Neural crest cell (in vitro differentiated cells): ENCODE results near the gene SCN7A. TPM values are rescaled to one million over a fixed set of nuclear protein-coding genes. Genes with fewer than 3 reads are reported as not detected.
"Not testable (repeated sequence)": the region's sequence is repeated elsewhere in the genome, so short reads cannot be mapped to it uniquely, and the experiment has no call there.

Experiments
- DNase-seq: peaks from one replicate; pipeline ENCODE4 v3.0.0; 2021; ENCODE audit warnings: low read depth, mixed read lengths, low spot score
- H3K27ac Mint-ChIP-seq: one replicate; pipeline ENCODE4 v1.8.0; 2021; ENCODE audit warnings: mild to moderate bottlenecking, mixed read lengths; ENCODE audit not compliant: unreplicated experiment
- H3K27me3 Mint-ChIP-seq: 2 replicates; pipeline ENCODE4 v1.8.0; 2021; ENCODE audit warnings: low read depth, mild to moderate bottlenecking, mixed read lengths
- H3K36me3 Mint-ChIP-seq: 2 replicates; pipeline ENCODE4 v1.8.0; 2021; ENCODE audit warnings: low read depth, mild to moderate bottlenecking, mixed read lengths
- H3K4me1 Mint-ChIP-seq: 2 replicates; pipeline ENCODE4 v1.8.0; 2021; ENCODE audit warnings: mixed read lengths
- H3K4me3 Mint-ChIP-seq: one replicate; pipeline ENCODE4 v1.8.0; 2021; ENCODE audit warnings: mild to moderate bottlenecking, mixed read lengths
- H3K9me3 Mint-ChIP-seq: 2 replicates; pipeline ENCODE4 v1.8.0; 2021; ENCODE audit warnings: mixed read lengths
- total RNA-seq: library from RNA; stranded (reverse); gene quantifications from 2 replicates; pipeline ENCODE4 v1.2.1, GENCODE V29; 2021
- TF ChIP-seq, protein P1 (sequence below): fragments of 200-600 bp; sonication (generic); conservative IDR thresholded peaks from 2 replicates; pipeline ENCODE4 v1.5.0; 2021; ENCODE audit warnings: antibody characterized with exemption, mild to moderate bottlenecking

SCN7A gene
- total RNA-seq, 1 donor from 2014 or later, result 0.40 TPM

DNA sequence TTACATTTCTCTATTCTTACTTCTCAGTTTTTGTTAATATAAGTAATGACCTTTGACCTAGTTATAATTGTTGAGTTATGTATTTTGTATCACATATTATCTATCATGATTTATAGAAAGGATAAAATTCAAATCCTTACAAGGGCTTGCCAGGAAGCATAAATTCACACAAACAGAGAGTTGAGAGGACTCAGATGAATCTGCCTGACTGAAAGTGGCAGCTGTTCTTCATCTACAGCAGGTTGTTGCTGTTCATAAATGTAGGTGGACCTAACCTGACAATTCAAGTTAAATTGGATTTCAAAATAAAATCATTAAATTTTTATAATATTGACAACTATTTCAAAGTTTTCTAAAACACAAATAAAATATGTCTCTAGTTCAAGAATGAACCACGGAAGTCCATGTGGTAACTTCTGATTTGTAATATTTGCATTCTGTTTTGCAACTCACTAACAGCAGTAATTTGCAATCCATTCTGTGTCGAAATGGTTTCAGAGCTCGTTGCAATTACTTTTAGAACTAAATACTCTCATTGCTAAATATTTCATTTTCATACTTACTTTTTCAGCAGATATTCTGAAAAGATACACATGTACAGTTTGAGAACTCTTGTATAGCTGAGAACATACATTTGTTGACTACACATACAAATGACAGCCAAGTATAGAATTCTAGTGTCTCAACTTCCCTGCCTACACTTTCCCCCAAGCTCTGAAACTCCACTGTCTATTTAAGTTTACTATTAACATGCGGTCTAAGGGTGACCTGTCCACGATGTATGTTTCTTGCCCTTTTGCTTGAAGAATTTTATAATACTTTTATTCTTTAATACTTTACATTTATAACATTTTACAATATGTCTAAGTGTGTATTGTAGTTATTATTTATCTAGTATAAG is 25.7 kb downstream of the SCN7A start:
- DNase-seq, result no peak
- Mint-ChIP-seq H3K9me3 (no peaks in the 10 kb centered on the region), H3K4me3 (no peak overlapping the region), H3K4me1 (no peaks in the 10 kb centered on the region), H3K36me3 (no peaks in the 10 kb centered on the region), H3K27ac (no peak overlapping the region), H3K27me3 (no peaks in the 10 kb centered on the region)
- TF ChIP-seq, protein P1, sequence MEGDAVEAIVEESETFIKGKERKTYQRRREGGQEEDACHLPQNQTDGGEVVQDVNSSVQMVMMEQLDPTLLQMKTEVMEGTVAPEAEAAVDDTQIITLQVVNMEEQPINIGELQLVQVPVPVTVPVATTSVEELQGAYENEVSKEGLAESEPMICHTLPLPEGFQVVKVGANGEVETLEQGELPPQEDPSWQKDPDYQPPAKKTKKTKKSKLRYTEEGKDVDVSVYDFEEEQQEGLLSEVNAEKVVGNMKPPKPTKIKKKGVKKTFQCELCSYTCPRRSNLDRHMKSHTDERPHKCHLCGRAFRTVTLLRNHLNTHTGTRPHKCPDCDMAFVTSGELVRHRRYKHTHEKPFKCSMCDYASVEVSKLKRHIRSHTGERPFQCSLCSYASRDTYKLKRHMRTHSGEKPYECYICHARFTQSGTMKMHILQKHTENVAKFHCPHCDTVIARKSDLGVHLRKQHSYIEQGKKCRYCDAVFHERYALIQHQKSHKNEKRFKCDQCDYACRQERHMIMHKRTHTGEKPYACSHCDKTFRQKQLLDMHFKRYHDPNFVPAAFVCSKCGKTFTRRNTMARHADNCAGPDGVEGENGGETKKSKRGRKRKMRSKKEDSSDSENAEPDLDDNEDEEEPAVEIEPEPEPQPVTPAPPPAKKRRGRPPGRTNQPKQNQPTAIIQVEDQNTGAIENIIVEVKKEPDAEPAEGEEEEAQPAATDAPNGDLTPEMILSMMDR, result no peak

DNA sequence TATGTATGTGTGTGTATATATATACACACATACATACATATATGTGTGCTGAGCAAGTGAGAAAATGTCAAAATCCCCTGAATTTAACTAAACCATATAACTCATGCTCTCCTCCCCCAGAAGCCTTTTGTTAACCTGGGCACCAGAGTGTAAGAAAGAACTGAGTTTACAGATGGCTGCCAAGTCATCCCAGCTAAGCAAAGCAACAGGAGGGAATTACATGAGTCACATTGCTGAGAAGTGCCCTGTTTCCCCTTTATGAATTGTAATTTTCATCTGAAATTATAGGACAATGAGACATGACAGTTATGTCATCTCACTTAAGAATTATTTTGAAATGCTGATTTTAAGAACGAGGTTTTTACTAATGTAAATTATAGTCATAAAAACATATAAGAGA is 29.9 kb downstream of the SCN7A start:
- Mint-ChIP-seq H3K36me3 (no peaks in the 10 kb centered on the region), H3K9me3 (no peaks in the 10 kb centered on the region), H3K27me3 (no peaks in the 10 kb centered on the region), H3K27ac (no peak overlapping the region), H3K4me1 (no peaks in the 10 kb centered on the region), H3K4me3 (no peak overlapping the region)
- DNase-seq, result no peak
- TF ChIP-seq, protein P1, result no peak

DNA sequence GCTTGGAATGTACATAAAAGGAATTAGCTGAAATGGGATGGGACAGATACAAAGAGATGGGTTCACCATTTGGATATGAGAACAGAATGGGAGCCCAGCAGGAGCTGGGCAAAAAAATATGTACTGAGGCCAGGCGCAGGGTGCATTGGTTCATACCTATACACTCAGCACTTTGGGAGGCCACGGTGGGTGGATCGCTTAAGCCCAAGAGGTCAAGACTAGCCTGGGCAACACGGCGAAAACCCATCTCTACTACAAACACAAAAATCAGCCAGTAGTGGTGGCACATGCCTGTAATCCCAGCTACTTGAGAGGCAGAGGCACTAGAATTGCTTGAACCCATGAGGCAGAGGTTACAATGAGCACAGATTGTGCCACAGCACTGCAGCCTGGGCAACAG is 30.4 kb downstream of the SCN7A start:
- H3K4me3 Mint-ChIP-seq, result no peak overlapping the region
- DNase-seq, result no peak
- no peaks in the 10 kb centered on the region for H3K9me3 Mint-ChIP-seq
- TF ChIP-seq, protein P1, result no peak
- H3K27ac Mint-ChIP-seq, result no peak overlapping the region
- no peaks in the 10 kb centered on the region for H3K4me1 Mint-ChIP-seq
- H3K27me3 Mint-ChIP-seq, result no peaks in the 10 kb centered on the region
- no peaks in the 10 kb centered on the region for H3K36me3 Mint-ChIP-seq

DNA sequence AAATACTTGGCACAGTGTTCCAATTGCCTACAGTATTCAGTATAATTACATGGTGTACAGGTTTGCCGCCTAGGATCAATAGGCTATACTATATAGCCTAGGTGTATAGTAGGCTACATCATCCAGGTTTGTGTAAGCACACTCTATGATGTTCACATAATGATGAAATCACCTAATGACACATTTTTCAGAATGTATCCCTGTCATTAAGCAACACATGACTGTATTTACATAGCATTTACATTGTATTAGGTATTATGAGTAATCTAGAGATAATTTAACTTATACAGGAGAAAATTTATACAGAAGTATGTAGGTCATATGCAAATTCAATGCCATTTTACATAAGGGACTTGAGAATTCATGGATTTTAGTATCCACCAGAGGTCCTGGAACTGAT is 35.4 kb downstream of the SCN7A start:
- no peaks in the 10 kb centered on the region for H3K27me3 Mint-ChIP-seq
- DNase-seq, result no peak
- H3K36me3 Mint-ChIP-seq, result peaks cover 2% of the 10 kb centered on the region
- no peak overlapping the region for H3K4me3 Mint-ChIP-seq
- TF ChIP-seq, protein P1, result no peak
- peaks cover 6% of the 10 kb centered on the region for H3K4me1 Mint-ChIP-seq
- no peak overlapping the region for H3K27ac Mint-ChIP-seq
- peaks cover 2% of the 10 kb centered on the region for H3K9me3 Mint-ChIP-seq

DNA sequence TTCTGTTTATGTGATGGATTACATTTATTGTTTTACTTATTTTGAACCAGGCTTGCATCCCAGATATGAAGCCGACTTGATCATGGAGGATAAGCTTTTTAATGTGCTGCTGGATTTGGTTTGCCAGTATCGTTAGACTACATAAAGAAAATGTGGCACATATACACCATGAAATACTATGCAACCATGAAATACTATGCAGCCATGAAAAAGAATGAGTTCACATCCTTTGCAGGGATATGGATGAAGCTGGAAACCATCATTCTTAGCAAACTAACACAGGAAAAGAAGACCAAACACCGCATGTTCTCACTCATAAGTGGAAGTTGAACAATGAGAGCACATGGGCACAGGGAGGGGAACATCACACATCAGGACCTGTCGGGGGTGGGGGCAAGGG is 38.2 kb downstream of the SCN7A start:
- H3K9me3 Mint-ChIP-seq, H3K4me3 Mint-ChIP-seq, DNase-seq, H3K27me3 Mint-ChIP-seq, H3K36me3 Mint-ChIP-seq, H3K27ac Mint-ChIP-seq: not testable (repeated sequence)
- H3K4me1 Mint-ChIP-seq, result peaks cover 17% of the 10 kb centered on the region

DNA sequence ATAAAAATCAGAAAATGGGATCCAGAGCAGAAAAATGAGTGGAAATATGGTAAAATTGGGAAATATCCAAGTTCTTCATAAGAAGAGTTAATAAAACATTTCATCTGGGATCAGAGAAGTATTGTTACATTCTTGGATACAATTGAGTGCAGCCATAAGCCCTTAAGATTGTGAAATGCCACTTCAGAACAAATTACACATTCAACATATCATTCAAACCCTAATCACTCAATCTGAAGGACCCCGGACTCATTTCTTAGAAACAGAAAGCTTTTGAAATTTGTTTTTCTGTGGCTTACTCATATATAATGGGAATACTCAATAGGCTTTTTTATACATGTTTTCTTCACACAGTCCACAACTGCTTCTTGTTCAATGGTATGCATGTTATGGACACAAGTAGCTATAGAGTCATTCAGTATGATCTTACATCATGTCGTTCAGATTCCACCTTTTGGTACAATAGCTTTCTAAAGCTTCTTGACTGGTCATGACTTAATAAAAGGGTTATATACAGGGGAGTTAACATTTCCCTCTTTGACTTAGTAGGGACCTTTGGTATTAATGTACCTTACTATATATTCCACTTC is 39.9 kb downstream of the SCN7A start:
- TF ChIP-seq, protein P1, result no peak
- no peaks in the 10 kb centered on the region for H3K27me3 Mint-ChIP-seq
- peaks cover 2% of the 10 kb centered on the region for H3K9me3 Mint-ChIP-seq
- no peak for DNase-seq
- no peak overlapping the region for H3K27ac Mint-ChIP-seq
- H3K36me3 Mint-ChIP-seq, result peaks cover 2% of the 10 kb centered on the region
- H3K4me1 Mint-ChIP-seq, result peaks cover 17% of the 10 kb centered on the region
- H3K4me3 Mint-ChIP-seq, result no peak overlapping the region
